Pancreas (tissue), 10 donors: ENCODE data around the gene WNT6. TPM values are rescaled to one million over a fixed set of nuclear protein-coding genes. Genes with fewer than 3 reads are reported as not detected.

Experiments
- ATAC-seq, 4 donors: fragments of 200-7000 bp; cut with Tn5 transposase; one replicate each; pipeline versions ENCODE4 v1.8.0 to v1.9.1; 2020; ENCODE audit warnings: mild to moderate bottlenecking in 4 of 4, moderate library complexity in 4 of 4
- DNase-seq, 6 donors: peaks; one replicate each; pipeline ENCODE4 v3.0.0-alpha.2; 2020
- FAIRE-seq: peaks from 2 replicates; lab custom pipeline; 2012; peaks lifted over from hg19 to GRCh38; lab: Jason Lieb, UNC
- H3K27ac ChIP-seq, 4 donors: fragments of 200-600 bp; sonication (generic); 1 replicate in 3 of 4; 2 replicates in 1 of 4; pipeline versions ENCODE4 v1.5.0 to v1.8.0; 2020
- H3K27me3 ChIP-seq, 4 donors: fragments of 200-600 bp; one replicate each; pipeline ENCODE4 v1.8.0; 2021
- H3K36me3 ChIP-seq, 3 donors: fragments of 200-600 bp; sonication (generic) in 1 of 3; one replicate each; pipeline versions ENCODE4 v1.5.0 to v1.8.0; 2020 to 2021
- H3K4me1 ChIP-seq, 3 donors: fragments of 200-600 bp; one replicate each; pipeline ENCODE4 v1.8.0; 2021
- H3K4me3 ChIP-seq, 4 donors: fragments of 200-600 bp; sonication (generic) in 2 of 4; one replicate each; pipeline versions ENCODE4 v1.5.0 to v1.8.0; 2020 to 2021
- H3K9me3 ChIP-seq, 4 donors: fragments of 200-600 bp; one replicate each; pipeline ENCODE4 v1.8.0; 2021
- WGBS, 2 donors: extraction: QIAGEN DNeasy Blood & Tissue Kit; methylation state at CpG; one replicate each; pipeline ENCODE4 v1.1.7; 2013; 5-methylcytosine and 5-hydroxymethylcytosine counted together
- intact Hi-C, 3 donors: fragments of 100-400 bp; cut with DNase I; formaldehyde crosslinking; loops; one replicate each; pipeline versions ENCODE4 v1.11.1 to v1.14.2; 2022
- polyA plus RNA-seq, 2 donors: library from polyadenylated mRNA; stranded (reverse); fragments of 200-250 nt; gene quantifications; one replicate each; pipeline ENCODE4 v1.2.3, GENCODE V29; 2013
- total RNA-seq, 6 donors: library from RNA; stranded (reverse); fragmentation: NEBNext Ultra II Directional in 4 of 6; extraction: Animal tissue kit (Norgen Biotek cat#: 25700) in 4 of 6; gene quantifications; one replicate each; pipeline versions ENCODE4 v1.2.1 to v1.2.4, GENCODE V29; 2021 to 2023
- TF ChIP-seq, protein P1 (sequence below), 4 donors: fragments of 200-600 bp; sonication (generic) in 3 of 4; IDR thresholded peaks; one replicate each; pipeline versions ENCODE4 v1.5.0 to v1.8.0; 2021; ENCODE audit warnings: antibody characterized with exemption in 4 of 4
- donor health status: healthy with polysubstance abuse.
- donor health status: DM: no; HTN: no; CAD: no; lungs with moderate emphysema.
- donor health status: DM: no; HTN: no; CAD: no.
- donor health status: control.
- donor health status: control.
- donor health status: Bipolar disorder and iron deficiency.
- donor health status: DM: yes; HTN: yes; CAD: no.
- donor health status: DM: no; HTN: no; CAD: no.
- donor health status: DM: no; HTN: no; CAD: no.
- donor health status: DM: yes; HTN: yes; CAD: no.

Gene WNT6
- total and polyA plus RNA-seq, 8 donors = 0.09 to 1.2 (median 0.32) TPM; not detected in 1

DNA sequence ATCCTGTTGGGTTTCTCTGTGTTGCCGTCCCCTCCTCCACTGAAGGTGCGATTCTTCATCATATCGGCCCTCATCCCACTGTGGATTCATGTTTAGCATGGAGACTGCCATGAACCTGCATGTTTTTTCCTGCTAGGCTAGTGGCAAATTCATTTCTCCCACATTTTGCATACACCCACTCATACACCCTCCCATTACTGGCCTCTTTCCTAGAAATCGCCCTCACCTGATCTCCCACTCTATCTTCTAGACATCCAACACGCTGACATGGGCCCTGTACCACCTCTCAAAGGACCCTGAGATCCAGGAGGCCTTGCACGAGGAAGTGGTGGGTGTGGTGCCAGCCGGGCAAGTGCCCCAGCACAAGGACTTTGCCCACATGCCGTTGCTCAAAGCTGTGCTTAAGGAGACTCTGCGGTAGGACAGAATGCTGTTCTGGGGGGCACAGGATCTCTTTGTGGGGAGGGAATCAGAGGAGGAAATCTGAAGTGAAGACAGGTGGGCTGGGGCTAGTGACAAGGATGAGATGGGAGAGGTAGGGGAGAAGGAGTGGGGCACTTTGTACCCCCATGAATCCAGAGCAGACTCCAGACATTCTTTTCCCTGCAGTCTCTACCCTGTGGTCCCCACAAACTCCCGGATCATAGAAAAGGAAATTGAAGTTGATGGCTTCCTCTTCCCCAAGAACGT lies 45.7 kb upstream of the WNT6 start:
- intact Hi-C loops = no loop called here
- Histone ChIP-seq H3K4me1 (no peaks in the 10 kb centered on the region), H3K36me3 (peaks cover 0 to 3% (median 0%) of the 10 kb centered on the region in 3 donors), H3K27ac (no peak overlapping the region), H3K4me3 (no peak overlapping the region), H3K27me3 (no peaks in the 10 kb centered on the region), H3K9me3 (no peaks in the 10 kb centered on the region)
- FAIRE-seq (no peak), ATAC-seq (no peak), DNase-seq (no peak)
- TF ChIP-seq, protein P1, sequence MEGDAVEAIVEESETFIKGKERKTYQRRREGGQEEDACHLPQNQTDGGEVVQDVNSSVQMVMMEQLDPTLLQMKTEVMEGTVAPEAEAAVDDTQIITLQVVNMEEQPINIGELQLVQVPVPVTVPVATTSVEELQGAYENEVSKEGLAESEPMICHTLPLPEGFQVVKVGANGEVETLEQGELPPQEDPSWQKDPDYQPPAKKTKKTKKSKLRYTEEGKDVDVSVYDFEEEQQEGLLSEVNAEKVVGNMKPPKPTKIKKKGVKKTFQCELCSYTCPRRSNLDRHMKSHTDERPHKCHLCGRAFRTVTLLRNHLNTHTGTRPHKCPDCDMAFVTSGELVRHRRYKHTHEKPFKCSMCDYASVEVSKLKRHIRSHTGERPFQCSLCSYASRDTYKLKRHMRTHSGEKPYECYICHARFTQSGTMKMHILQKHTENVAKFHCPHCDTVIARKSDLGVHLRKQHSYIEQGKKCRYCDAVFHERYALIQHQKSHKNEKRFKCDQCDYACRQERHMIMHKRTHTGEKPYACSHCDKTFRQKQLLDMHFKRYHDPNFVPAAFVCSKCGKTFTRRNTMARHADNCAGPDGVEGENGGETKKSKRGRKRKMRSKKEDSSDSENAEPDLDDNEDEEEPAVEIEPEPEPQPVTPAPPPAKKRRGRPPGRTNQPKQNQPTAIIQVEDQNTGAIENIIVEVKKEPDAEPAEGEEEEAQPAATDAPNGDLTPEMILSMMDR (IDR thresholded peaks at IDR 0.05) = no peak
- 80 to 86% methylated on average over 11 of the region's 11 CpGs for WGBS, 2 donors

DNA sequence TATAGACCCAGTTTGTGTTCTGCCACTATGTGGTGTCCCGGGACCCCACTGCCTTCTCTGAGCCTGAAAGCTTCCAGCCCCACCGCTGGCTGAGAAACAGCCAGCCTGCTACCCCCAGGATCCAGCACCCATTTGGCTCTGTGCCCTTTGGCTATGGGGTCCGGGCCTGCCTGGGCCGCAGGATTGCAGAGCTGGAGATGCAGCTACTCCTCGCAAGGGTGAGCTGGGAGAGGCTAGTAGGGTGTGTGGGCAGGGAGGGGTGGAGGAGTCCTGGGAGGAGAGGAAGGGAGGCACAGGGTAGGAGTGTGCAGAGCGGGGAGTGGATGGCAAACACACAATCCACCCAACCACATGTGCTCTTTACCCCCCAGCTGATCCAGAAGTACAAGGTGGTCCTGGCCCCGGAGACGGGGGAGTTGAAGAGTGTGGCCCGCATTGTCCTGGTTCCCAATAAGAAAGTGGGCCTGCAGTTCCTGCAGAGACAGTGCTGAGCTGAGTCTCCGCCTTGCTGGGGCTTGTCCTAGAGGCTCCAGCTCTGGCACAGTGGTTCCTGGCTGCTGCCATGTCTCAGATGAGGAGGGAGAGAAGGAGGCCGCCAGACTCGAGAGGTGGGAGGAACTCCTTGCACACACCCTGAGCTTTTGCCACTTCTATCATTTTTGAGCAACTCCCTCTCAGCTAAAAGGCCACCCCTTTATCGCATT lies 44.9 kb upstream of the WNT6 start:
- no peak for DNase-seq
- intact Hi-C loops = no loop called here
- 91 to 92% methylated on average over 13 of the region's 13 CpGs for WGBS, 2 donors

DNA sequence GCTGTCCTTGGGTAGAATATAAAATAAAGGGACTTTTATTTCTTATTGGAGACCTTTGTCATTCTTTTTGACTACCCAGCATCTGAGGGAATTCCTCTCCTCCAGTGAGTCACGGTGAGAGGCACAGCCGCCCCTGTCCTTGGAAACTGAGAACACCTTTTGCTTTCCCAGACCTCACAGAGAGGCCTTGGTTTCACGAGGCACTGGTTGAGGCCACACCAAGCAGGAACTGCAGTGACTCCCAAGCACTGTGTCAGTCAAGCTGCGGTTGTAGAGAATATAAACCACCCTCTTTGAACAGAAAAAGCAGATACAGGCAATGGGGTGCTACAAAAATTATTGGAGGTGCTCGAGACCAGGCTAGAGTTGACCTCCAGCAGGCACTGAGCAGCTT lies 44.4 kb upstream of the WNT6 start:
- Histone ChIP-seq H3K4me3 (no peak overlapping the region), H3K36me3 (peaks cover 0 to 3% (median 0%) of the 10 kb centered on the region in 3 donors), H3K27ac (no peak overlapping the region), H3K4me1 (no peaks in the 10 kb centered on the region), H3K27me3 (no peaks in the 10 kb centered on the region), H3K9me3 (no peaks in the 10 kb centered on the region)
- TF ChIP-seq, protein P1 (IDR thresholded peaks at IDR 0.05) = no peak
- FAIRE-seq = no peak
- WGBS, 2 donors = 57 to 60% methylated on average over 5 of the region's 5 CpGs
- intact Hi-C loops = no loop called here
- ATAC-seq = no peak
- no peak for DNase-seq

More for the DNA sequence above, 44.9 kb upstream of the WNT6 start:
- TF ChIP-seq, protein P1 (IDR thresholded peaks at IDR 0.05) = no peak
- Histone ChIP-seq H3K36me3 (peaks cover 0 to 3% (median 0%) of the 10 kb centered on the region in 3 donors), H3K4me1 (no peaks in the 10 kb centered on the region), H3K27ac (no peak overlapping the region), H3K4me3 (no peak overlapping the region), H3K27me3 (no peaks in the 10 kb centered on the region), H3K9me3 (no peaks in the 10 kb centered on the region)
- no peak for FAIRE-seq
- no peak for ATAC-seq

DNA sequence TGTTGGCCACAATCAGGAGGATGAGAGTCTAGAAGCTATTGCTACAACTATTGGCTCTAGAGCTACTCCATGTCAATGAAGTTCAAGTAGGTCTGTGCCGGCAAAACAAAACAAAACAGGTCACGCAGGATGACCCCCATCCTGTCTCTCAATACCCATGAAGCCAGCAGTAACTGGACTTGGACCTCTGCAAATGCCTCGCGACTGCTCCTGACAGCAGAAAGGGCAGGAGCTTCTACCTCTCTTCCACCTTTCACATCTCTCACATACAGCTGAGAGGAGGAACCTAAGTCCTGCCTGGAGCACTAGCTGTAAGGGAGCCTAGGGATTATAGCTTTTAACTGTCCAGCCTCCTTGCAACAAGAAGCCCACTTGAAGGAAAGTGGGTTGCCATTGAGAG lies 44.0 kb upstream of the WNT6 start:
- Histone ChIP-seq H3K27me3 (no peaks in the 10 kb centered on the region), H3K9me3 (no peaks in the 10 kb centered on the region), H3K4me3 (no peak overlapping the region), H3K27ac (no peak overlapping the region), H3K36me3 (peaks cover 0 to 3% (median 0%) of the 10 kb centered on the region in 3 donors), H3K4me1 (no peaks in the 10 kb centered on the region)
- ATAC-seq (no peak), FAIRE-seq (no peak), DNase-seq (no peak)
- intact Hi-C loops = no loop called here
- WGBS, 2 donors = 91 to 94% methylated on average over 4 of the region's 4 CpGs
- TF ChIP-seq, protein P1 (IDR thresholded peaks at IDR 0.05) = no peak
